GM21737 (cell line): ENCODE measurements around the gene CLCN5.

Experiments used
- ATAC-seq: cut with Tn5 transposase; IDR thresholded peaks from one replicate; pipeline ENCODE4 v1.9.1; 2021; ENCODE audit warnings: mild to moderate bottlenecking, moderate library complexity; ENCODE audit not compliant: unreplicated experiment

CLCN5 gene

GRCh38 chrX:49922291-49923241 lies at the start of gene CLCN5:
TSS of gene CLCN5 (plus strand) at chrX:49922596. CDS start at chrX:49925299, 2,703 bp downstream.
- peak; percentile 98 for ATAC-seq

GRCh38 chrX:49876750-49877149 lies 45.6 kb upstream of the CLCN5 start:
- no peak for ATAC-seq

GRCh38 chrX:49877397-49878101 lies 44.8 kb upstream of the CLCN5 start:
- no peak for ATAC-seq

GRCh38 chrX:49878128-49878833 lies 44.1 kb upstream of the CLCN5 start:
- ATAC-seq: no peak

- ATAC-seq: peak; percentile 90
Measured at GRCh38 chrX:49878834-49879655, 43.4 kb upstream of the CLCN5 start, which contains the start of gene USP27X. TSS of gene USP27X (plus strand) at chrX:49879484. CDS start at chrX:49880308, 824 bp downstream.

- ATAC-seq: no peak
Measured at GRCh38 chrX:49879656-49880277, 42.6 kb upstream of the CLCN5 start.

GRCh38 chrX:49880668-49881067 lies 41.7 kb upstream of the CLCN5 start:
- ATAC-seq: no peak

GRCh38 chrX:49884290-49884862 lies 38.0 kb upstream of the CLCN5 start:
- ATAC-seq: no peak

- ATAC-seq: no peak
Measured at GRCh38 chrX:49892542-49892941, 29.9 kb upstream of the CLCN5 start.

GRCh38 chrX:49896951-49897350 lies 25.4 kb upstream of the CLCN5 start:
- ATAC-seq: no peak

GRCh38 chrX:49901048-49901447 lies 21.3 kb upstream of the CLCN5 start:
- ATAC-seq: no peak

- ATAC-seq: no peak
Measured at GRCh38 chrX:49910344-49910743, 12.1 kb upstream of the CLCN5 start.

- no peak for ATAC-seq
Measured at GRCh38 chrX:49912086-49912485, 10.3 kb upstream of the CLCN5 start.

- no peak for ATAC-seq
Measured at GRCh38 chrX:49912861-49913260, 9.5 kb upstream of the CLCN5 start.

- ATAC-seq: peak; percentile 71
Measured at GRCh38 chrX:49915361-49916222, 6.8 kb upstream of the CLCN5 start.

- no peak for ATAC-seq
Measured at GRCh38 chrX:49919617-49920016, 2.8 kb upstream of the CLCN5 start.

GRCh38 chrX:49921109-49921508 lies 1.3 kb upstream of the CLCN5 start:
- ATAC-seq: no peak

GRCh38 chrX:49925176-49925575 lies 2.8 kb downstream of the CLCN5 start:
- no peak for ATAC-seq

- ATAC-seq: no peak
Measured at GRCh38 chrX:49930039-49930438, 7.6 kb downstream of the CLCN5 start.
